GM18505 (cell line): ENCODE measurements around the gene PID1.

ENCODE experiments used
- ATAC-seq: cut with Tn5 transposase; IDR thresholded peaks from one replicate; pipeline ENCODE4 v1.9.1; 2021; ENCODE audit not compliant: unreplicated experiment
- POLR2A ChIP-seq: IDR thresholded peaks from 4 replicates; pipeline ENCODE4 v1.6.1; 2011; ENCODE audit warnings: borderline replicate concordance; ENCODE audit not compliant: insufficient read depth, insufficient read length; ENCODE audit errors: extremely low read depth

Gene PID1

DNA sequence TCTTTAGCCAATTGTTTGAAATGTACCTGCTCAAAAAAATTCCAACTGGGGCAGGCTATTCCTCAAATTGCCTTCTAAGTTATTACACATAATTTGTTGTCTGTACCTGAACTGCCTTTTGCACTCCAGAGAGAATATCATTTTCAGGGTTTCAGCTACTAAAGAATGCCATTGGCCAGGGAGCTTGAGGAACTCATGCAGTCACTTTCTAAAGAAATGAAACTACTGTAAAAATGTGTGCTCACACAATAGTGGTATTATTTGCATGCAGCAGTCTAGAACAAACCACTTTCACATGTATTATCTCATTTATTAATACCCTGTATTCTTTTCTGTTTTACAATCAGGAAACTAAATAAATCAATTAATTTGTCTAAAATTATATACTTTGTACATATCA is 152.2 kb downstream of the PID1 start:
- ATAC-seq, result peak; percentile 90

GRCh38 chr2:229118336-229118735 is 152.8 kb downstream of the PID1 start:
- TF ChIP-seq POLR2A, result no peak
- ATAC-seq, result no peak

More for the DNA sequence above, 152.2 kb downstream of the PID1 start:
- no peak for TF ChIP-seq POLR2A

- no peak for ATAC-seq
- TF ChIP-seq POLR2A, result no peak
Measured at GRCh38 chr2:229111744-229112143, 159.3 kb downstream of the PID1 start.

- no peak for TF ChIP-seq POLR2A
- no peak for ATAC-seq
Measured at GRCh38 chr2:229109195-229109594, 161.9 kb downstream of the PID1 start.

- no peak for ATAC-seq
- TF ChIP-seq POLR2A, result no peak
Measured at GRCh38 chr2:229107601-229108000, 163.5 kb downstream of the PID1 start.

- no peak for ATAC-seq
- no peak for TF ChIP-seq POLR2A
Measured at GRCh38 chr2:229104974-229105387, 166.1 kb downstream of the PID1 start.

DNA sequence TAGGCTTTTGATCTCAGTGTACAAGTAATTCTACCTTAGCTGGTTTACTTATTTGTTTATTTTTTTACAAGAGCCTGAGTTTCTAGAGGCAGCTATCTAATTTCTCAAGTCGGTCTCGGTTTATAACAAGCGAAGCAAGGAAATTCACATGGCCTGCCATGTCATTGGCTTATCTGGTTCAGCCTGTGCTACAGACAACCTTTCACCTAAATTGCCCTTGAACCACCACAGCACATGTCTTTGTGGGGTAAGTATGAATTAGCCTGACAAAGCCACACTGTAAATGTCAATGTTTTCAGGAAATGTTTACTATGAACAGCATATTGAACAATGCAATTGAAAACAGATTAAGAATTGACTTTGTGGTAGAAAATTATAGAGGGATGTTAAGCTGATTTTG is 167.1 kb downstream of the PID1 start:
- no peak for ATAC-seq
- TF ChIP-seq POLR2A, result no peak

DNA sequence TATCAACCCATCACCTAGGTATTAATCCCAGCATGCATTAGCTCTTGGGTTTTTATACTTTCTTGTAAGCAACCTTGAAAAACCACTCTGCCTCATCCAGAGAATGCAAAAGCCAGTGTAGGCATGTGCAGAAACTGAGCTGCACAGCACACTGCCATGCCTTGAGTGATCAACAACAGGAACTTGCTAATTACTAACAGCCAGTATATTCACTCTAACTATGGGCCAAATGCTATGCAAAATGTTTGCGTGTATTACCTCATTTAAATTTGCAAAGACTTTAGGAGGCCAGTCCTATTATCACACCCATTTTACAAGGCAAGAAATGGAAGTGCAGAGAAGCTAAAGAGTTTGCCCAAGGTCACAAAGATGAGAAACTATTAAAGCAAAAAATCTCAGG is 169.8 kb downstream of the PID1 start:
- no peak for TF ChIP-seq POLR2A
- no peak for ATAC-seq

- no peak for TF ChIP-seq POLR2A
- no peak for ATAC-seq
Measured at GRCh38 chr2:229099231-229099630, 171.9 kb downstream of the PID1 start.

DNA sequence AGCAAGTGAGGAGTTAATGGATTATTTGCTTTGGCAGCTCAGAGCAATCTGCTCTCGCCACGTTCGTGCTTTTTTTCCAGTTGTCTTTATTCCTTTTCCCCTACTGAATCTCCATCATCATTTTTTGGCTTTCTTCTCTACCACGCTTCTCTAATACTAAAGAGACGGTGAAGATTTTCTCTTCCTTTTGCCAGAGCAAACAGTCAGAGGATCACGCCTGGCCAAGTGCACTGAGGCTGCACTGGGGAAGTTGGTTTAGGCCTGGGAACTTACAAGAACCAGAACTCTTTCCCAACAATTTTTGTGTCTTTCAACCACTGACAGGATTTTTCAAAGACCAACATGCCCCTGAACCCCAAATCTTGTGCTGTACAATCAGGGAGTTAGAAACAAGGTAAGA is 172.3 kb downstream of the PID1 start:
- no peak for ATAC-seq

DNA sequence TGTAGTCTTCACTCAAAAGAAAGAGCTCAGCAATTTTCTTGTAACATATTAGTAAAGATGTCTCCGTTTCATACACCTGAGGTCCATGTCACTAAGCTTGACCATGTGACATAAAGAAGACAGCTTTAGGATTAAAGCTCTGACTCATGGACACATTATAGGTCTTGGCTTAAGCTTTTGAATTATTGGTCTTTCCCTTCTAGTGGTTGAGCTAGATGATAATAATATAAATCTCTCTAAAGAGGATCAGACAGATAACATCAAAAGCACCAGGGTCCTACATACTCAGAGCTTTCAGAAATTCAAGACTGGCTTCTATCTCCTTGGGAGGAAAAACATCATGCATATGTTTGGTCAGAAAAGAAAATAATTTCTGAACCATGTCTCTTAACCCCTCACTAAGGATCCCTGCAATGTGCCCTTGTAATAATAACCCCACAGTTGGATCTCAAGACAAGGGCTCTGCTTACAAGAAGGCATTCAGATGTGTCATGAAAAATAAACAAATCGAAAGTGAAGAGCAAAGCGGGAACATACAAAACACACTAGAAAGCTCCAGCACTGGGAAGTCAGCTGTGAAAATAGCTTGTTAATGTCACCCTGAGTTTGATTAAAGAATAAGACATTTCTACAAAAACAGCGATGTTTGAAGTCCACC is 174.5 kb downstream of the PID1 start:
- no peak for ATAC-seq

More for the DNA sequence above, 172.3 kb downstream of the PID1 start:
- no peak for TF ChIP-seq POLR2A

DNA sequence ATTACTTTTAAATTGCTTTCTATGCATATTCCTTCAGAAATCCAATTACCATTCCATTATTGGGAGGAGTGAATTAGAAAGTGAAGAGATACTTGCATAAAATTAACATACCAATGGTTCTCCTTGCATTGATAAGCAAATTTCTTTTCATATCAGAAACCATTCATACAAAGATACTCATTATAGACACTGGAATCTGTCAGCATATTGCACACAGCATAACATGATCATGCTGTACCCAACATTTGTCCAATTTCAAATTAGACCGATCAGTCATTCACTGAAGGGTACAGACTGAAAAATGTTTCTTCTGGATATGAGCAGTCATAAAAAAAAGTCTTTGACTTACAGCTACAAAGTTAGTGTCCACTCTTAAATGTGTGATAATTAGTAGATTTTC is 175.6 kb downstream of the PID1 start:
- no peak for ATAC-seq
- no peak for TF ChIP-seq POLR2A

More for the DNA sequence above, 174.5 kb downstream of the PID1 start:
- no peak for TF ChIP-seq POLR2A

GRCh38 chr2:229090225-229090624 is 180.9 kb downstream of the PID1 start:
- no peak for TF ChIP-seq POLR2A
- ATAC-seq, result no peak

DNA sequence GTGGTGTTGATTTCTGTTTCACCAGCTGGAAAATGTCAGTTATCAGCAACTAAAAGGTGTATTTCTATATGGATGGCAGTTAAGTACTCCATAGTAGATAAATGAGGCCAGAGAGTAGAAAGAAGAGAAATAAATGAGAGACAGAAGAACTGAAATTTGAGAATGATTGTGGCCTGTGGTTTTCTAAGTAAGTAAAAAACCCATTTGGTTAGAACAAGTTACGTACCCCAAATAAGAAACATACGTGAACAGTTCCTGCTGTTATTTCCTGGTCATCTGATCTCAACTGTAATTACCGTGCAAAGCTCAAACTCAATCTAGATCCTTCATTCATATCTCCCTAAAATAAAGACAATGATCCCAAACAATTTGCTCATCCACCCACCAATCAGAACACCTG is 181.3 kb downstream of the PID1 start:
- no peak for TF ChIP-seq POLR2A
- no peak for ATAC-seq
